Stimulated activated naive B cell treated with anti-CD40 and anti-IgM and Interleukin-4, amounts not matched to agents 10 μg/mL and 1 μg/mL and 100 μg/mL, for 72 hours (primary cell): ENCODE measurements around the gene TBL2.

ENCODE experiments used
- ATAC-seq, 2 donors: fragments of 150-1000 bp; cut with Tn5 transposase; replicated peaks; 2 replicates each; pipeline ENCODE4 v1.10.0; 2021; ENCODE audit warnings: moderate library complexity in 1 of 2
- DNase-seq: peaks from one replicate; pipeline ENCODE4 v3.0.0; 2021
- H3K27ac Mint-ChIP-seq: one replicate; pipeline ENCODE4 v1.8.0; 2022; ENCODE audit warnings: mild to moderate bottlenecking, mixed read lengths
- H3K27me3 Mint-ChIP-seq, 2 donors: one replicate each; pipeline ENCODE4 v1.8.0; 2022; ENCODE audit warnings: mixed read lengths in 2 of 2
- H3K36me3 Mint-ChIP-seq, 2 donors: one replicate each; pipeline ENCODE4 v1.8.0; 2022; ENCODE audit warnings: mixed read lengths in 2 of 2, mild to moderate bottlenecking in 1 of 2
- H3K4me1 Mint-ChIP-seq, 2 donors: one replicate each; pipeline ENCODE4 v1.8.0; 2022; ENCODE audit warnings: mixed read lengths in 2 of 2, mild to moderate bottlenecking in 1 of 2
- H3K4me3 Mint-ChIP-seq, 2 donors: one replicate each; pipeline ENCODE4 v1.8.0; 2022; ENCODE audit warnings: mild to moderate bottlenecking in 2 of 2, mixed read lengths in 2 of 2, moderate library complexity in 1 of 2
- H3K9me3 Mint-ChIP-seq, 2 donors: one replicate each; pipeline ENCODE4 v1.8.0; 2022; ENCODE audit warnings: mixed read lengths in 2 of 2, mild to moderate bottlenecking in 1 of 2

Gene TBL2

DNA sequence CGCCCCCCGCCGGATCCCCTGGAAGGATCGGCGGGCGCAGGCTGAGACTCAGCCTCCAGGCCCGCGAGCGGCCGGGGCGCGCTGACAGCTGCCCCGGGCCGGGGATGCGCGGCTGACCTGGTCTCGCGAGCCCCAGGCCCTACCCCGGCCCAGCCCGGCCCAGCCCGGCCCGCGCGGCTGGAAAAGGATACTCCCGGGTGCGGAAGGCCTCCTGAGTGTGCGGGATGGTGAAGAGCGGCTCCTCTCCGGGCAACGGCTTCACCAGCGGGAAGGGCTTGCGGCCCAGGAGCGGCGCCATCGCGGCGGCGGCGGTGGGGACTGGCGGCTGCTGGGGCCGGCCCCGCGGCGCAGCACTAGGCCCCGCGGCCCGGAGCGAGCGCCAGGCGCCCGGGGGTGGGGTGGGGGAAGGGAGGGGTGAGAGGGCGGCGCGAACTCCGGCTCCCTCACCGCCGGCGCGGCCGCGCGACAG is 56.7 kb downstream of the TBL2 start:
- Mint-ChIP-seq H3K4me1 (peaks cover 36 to 63% of the 10 kb centered on the region in 2 donors), H3K4me3 (peak overlapping the region; percentile 84 to 98), H3K9me3 (no peaks in the 10 kb centered on the region), H3K27me3 (no peaks in the 10 kb centered on the region), H3K36me3 (peaks cover 18 to 32% of the 10 kb centered on the region in 2 donors), H3K27ac (peak overlapping the region; percentile 79)
- DNase-seq (no peak), ATAC-seq (peak; percentile 58 to 62)

- Mint-ChIP-seq H3K9me3 (no peaks in the 10 kb centered on the region), H3K4me1 (peaks cover 36 to 61% of the 10 kb centered on the region in 2 donors), H3K27ac (peak overlapping the region; percentile 89), H3K27me3 (no peaks in the 10 kb centered on the region), H3K36me3 (peaks cover 18 to 32% of the 10 kb centered on the region in 2 donors), H3K4me3 (peak overlapping the region; percentile 84 to 87)
- ATAC-seq (no peak), DNase-seq (no peak)
Observed at GRCh38 chr7:73520673-73521635, 57.4 kb downstream of the TBL2 start.

GRCh38 chr7:73519867-73520672 is 58.3 kb downstream of the TBL2 start:
- DNase-seq: no peak

GRCh38 chr7:73518470-73518869 is 59.9 kb downstream of the TBL2 start:
- Mint-ChIP-seq H3K9me3 (no peaks in the 10 kb centered on the region), H3K36me3 (peaks cover 25 to 39% of the 10 kb centered on the region in 2 donors), H3K4me1 (peaks cover 28 to 55% of the 10 kb centered on the region in 2 donors), H3K27ac (peak overlapping the region; percentile 67), H3K4me3 (no peak overlapping the region), H3K27me3 (no peaks in the 10 kb centered on the region)
- DNase-seq (no peak), ATAC-seq (no peak)

More at GRCh38 chr7:73519867-73520672, 58.3 kb downstream of the TBL2 start:
- H3K27me3 Mint-ChIP-seq: no peaks in the 10 kb centered on the region
- no peak for ATAC-seq
- peaks cover 32 to 56% of the 10 kb centered on the region in 2 donors for H3K4me1 Mint-ChIP-seq
- H3K27ac Mint-ChIP-seq: peak overlapping the region; percentile 89
- peaks cover 19 to 33% of the 10 kb centered on the region in 2 donors for H3K36me3 Mint-ChIP-seq
- H3K4me3 Mint-ChIP-seq: peak overlapping the region; percentile 84 to 87
- no peaks in the 10 kb centered on the region for H3K9me3 Mint-ChIP-seq
